ENCODE data around the gene TCEAL1.
"Not testable (repeated sequence)": the region's sequence is repeated elsewhere in the genome, so short reads cannot be mapped to it uniquely, and the experiment has no call there.

TCEAL1 gene

DNA sequence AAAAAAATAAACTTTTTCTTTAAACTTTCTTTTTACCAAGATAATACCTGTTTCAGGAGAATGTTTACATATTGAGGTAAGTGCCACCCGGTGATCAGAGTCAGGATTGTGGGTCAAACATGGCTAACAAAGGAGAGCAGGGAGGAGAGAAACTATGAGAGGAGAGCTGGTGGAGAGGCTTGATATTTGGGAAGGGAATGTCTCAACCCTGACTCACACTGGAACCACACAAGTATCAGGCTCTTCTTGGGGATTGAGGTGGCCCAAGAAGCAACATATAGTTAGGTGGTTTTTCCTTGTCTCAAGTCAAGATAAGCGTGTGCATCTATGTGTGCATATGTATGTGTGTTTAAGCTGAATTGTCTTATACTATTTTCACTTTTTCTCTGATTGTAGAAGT lies 6.7 kb downstream of the TCEAL1 start:
- DNase-seq (ENCODE audit: low spot score): peak; percentile 9

DNA sequence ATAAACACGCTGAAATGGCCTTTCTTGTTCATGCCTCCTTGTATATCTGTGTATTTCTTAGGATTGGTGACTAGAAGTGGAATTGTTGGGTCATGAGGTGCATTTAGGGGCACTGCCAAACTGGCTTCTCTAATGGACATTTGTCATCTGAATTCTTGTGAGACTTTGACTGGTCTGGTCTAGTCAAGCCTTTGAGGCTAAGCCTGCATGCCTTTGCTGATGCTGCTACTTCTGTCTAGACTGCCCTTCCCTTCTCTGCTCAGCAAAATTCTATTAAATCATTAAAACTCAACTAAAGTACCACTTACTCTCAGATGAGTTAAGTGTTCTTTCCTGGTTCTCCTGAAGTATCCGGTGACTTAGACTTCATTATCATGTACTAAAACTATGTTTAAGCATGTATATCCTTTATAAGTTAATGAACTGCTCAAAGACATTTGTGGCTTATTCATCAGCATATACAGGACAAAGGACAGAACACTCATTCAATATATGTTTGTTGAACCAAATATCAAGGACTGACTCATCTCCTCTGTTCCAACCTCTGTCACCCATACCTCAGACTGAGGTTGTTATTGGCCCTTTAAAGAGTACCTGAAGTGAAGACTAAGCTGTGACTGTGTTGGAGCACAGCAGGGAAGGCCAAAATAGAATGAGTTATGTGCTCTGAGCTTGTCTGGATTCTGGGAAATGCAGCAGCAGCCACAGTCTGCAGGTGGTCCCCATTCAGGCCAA lies 9.0 kb downstream of the TCEAL1 start:
- peak; percentile 5 for DNase-seq (ENCODE audit: low spot score)

- peak; percentile 7 for DNase-seq (ENCODE audit: low spot score)
These were observed 9.9 kb downstream of the TCEAL1 start for GRCh38 chrX:103638479-103639346.

DNA sequence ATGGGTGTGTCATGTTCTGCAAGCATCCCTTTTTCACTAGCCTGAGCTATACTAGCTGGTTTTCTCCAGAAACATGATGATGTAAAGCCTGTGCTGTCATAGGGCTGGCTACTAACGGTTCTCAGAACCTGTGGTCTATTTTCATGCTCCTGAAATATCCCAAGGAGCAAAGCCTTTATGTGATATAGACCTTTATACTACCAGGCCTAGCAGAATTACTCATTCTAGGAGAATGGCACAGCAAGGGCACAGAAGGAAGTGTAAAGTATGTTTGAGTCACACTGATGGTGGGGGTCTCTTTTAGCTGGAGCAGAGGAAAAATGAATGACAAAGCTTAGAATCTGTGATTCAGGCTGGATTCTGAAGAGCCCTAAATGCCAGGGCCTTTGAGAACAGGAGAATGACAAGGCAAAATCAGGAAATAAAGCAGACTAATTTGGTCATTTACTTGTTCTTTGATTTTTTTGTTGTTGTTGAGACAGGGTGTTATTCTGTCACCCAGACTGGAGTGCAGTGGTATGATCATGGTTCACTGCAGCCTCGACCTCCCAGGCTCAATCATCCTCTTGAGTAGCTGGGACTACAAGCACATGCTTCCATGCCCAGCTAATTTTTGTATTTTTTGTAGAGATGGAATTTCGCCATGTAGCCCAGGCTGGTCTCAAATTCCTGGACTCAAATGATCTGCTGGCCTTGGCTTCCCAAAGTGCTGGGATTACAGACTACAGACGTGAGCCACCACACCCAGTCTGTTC lies 11.8 kb downstream of the TCEAL1 start:
- peak; percentile 5 for DNase-seq (ENCODE audit: low spot score)

GRCh38 chrX:103644125-103644524 lies 15.3 kb downstream of the TCEAL1 start:
- DNase-seq (ENCODE audit: low spot score): no peak

GRCh38 chrX:103647630-103648029 lies 18.9 kb downstream of the TCEAL1 start:
- no peak for DNase-seq (ENCODE audit: low spot score)

- DNase-seq (ENCODE audit: low spot score): no peak
These were observed 22.5 kb downstream of the TCEAL1 start for GRCh38 chrX:103651151-103651773.

- not testable (repeated sequence) for DNase-seq (ENCODE audit: low spot score)
These were observed 26.6 kb downstream of the TCEAL1 start for GRCh38 chrX:103655230-103656000.

GRCh38 chrX:103656617-103657016 lies 27.8 kb downstream of the TCEAL1 start:
- peak; percentile 53 for DNase-seq (ENCODE audit: low spot score)

- not testable (repeated sequence) for DNase-seq (ENCODE audit: low spot score)
These were observed 28.3 kb downstream of the TCEAL1 start for GRCh38 chrX:103657066-103657465.

- no peak for DNase-seq (ENCODE audit: low spot score)
These were observed 30.1 kb downstream of the TCEAL1 start for GRCh38 chrX:103658681-103659433.

- DNase-seq (ENCODE audit: low spot score): not testable (repeated sequence)
These were observed 30.7 kb downstream of the TCEAL1 start for GRCh38 chrX:103659460-103659859.

DNA sequence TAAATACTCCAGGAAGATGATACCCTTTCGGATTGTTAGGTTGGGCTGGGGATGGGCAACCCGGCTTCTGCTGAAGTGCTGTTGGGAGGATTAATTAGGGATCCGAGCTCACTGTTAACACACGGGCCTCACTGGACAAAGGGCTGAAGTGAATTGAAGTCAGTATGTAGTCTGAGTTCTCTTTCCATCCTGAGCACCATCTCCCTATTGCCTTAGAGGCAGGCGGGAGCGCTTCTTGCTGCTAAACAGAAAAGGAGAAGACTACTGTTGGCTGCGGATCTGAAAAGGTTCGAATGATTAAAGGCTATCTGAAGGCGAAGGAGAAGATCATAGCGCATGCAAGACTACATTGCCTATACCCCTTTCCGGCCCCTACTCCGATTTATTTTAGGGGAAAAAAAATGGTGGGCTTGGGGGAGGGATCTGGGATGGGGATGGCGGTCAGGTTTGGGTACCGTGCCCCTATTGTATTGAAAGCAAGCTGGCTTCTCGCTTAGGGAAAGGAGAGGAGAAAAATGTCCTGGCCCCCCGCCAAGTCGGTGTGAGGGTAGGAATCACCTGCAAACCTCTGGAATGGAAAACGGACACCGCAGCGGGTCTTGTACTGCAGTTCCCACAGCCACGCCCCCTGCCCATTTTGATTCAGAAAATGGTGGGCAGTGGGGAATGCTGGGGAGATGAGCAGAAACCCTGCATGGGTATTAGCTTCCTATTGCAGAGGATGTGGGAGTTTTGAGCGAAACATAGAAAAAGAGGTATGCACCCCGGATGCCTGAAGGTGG lies 35.4 kb downstream of the TCEAL1 start:
- no peak for DNase-seq (ENCODE audit: low spot score)

DNA sequence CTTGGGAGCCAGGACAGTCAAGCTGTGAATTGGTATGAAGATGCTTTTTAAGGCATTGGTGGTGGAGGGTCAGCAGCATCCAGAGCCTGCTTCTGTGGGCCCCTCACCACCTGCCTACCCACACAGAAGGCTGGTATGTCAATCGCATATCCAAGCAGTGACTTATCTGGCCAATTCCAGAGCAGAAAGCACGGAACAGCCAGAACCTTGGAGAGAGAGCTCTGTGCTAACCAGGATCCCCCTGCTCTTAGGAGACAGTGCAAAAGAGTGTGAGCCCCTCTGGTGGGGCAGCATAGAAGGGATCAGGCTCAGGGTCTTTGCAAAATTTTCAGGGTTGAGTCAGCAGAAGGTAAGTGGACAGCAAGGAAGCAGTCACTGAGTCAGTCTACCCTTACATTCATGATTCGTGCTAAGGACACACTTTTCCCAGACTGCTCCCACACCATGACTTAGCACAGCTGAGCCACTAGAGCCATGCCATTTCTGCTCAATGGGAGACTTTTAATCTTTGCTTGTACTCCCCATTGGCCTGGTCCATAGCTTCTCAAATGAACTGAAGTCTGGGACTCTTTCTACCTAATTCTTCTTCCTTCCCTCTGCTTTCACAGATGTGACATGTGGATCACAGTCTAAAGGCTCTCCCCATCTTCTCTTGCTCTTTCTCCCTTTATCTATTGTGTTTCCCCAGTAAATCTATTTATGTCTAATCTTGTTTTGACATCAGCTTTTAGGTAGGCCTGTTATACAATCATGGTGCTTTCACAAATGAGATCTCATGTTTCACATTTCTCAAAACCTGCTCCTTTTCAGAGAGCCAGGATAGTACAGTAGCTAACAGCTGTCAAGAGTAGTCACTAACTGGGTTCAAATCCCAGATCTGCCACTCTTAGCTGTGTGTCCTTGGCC lies 37.7 kb downstream of the TCEAL1 start:
- DNase-seq (ENCODE audit: low spot score): no peak

GRCh38 chrX:103669745-103670144 lies 41.0 kb downstream of the TCEAL1 start:
- DNase-seq (ENCODE audit: low spot score): no peak

DNA sequence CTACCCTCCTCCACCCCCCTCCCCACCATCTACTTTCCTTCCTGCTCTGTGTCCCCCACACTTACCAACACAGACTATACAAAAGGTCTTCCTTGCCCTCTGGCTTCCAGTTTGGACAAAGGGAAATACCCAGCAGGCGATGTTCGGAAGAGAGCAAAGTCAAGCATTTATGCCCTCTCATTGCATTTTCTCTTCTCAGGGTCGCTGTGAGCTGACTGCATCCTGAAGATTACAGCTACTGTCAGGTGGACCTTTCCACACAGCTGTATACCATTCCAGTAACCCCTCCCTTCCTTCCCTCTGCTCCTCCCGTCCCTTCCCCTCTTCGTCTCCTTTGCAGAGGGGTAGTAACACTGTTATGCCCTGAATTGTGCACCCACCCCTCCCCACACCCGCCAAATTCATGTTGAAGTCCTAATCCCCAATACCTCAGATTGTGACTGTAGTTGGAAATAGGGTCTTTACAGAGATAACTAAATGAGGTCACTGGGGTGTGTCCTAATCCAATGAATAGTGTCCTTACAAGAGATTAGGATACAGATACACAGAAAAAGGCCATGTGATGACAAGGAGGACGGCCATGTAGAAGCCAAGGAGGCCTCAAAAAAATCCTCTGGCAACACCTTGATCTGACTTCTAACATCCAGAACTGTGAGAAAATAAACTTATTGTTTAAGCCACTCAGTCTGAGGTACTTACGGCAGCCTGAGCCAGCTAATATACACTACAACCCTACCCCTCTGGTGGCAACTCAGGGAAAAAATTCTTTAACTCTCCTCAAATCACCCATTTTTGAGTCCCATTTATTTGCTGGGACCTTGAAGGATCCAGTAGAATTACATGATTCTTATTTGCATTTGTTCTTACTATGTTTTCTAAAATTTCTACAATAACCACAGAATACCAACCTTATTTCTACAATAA lies 46.0 kb downstream of the TCEAL1 start:
- no peak for DNase-seq (ENCODE audit: low spot score)

GRCh38 chrX:103678199-103678993 lies 49.6 kb downstream of the TCEAL1 start:
- DNase-seq (ENCODE audit: low spot score): peak; percentile 9

Data from AG20443 (cell line).